HAP-1 (cell line): ENCODE results near the gene OR14A2.
"Not testable (repeated sequence)": the region's sequence is repeated elsewhere in the genome, so short reads cannot be mapped to it uniquely, and the experiment has no call there.

ENCODE experiments used
- DNase-seq, 2 experiments: peaks; one replicate each; pipeline ENCODE4 v3.0.0-alpha.2; 2016 to 2020; ENCODE audit warnings: low spot score in 2 of 2
- H3K27me3 ChIP-seq: fragments of 250-450 bp; sonication (Bioruptor Pico); 2 replicates; pipeline ENCODE4 v1.5.1; 2020; ENCODE audit warnings: low read depth, mild to moderate bottlenecking, moderate library complexity
- H3K36me3 ChIP-seq: fragments of 250-450 bp; sonication (Bioruptor Pico); replicated peaks from 2 replicates; pipeline ENCODE4 v1.5.1; 2020; ENCODE audit warnings: mild to moderate bottlenecking
- H3K4me1 ChIP-seq: fragments of 250-450 bp; sonication (Bioruptor Pico); 2 replicates; pipeline ENCODE4 v1.5.1; 2020; ENCODE audit warnings: mild to moderate bottlenecking
- H3K4me3 ChIP-seq: fragments of 250-450 bp; sonication (Bioruptor Pico); 2 replicates; pipeline ENCODE4 v1.5.1; 2020; ENCODE audit warnings: mild to moderate bottlenecking, moderate library complexity
- H3K9me3 ChIP-seq: fragments of 250-450 bp; sonication (Bioruptor Pico); 2 replicates; pipeline ENCODE4 v1.5.1; 2020; ENCODE audit warnings: mild to moderate bottlenecking, moderate library complexity
- in situ Hi-C: fragments of 300-500 bp; cut with MboI; formaldehyde crosslinking; loops from 3 replicates; pipeline ENCODE4 v1.14.3; 2020; ENCODE audit warnings: low sequenced_read_pairs, inconsistent platforms, mixed read lengths

Gene OR14A2

GRCh38 chr1:247748041-247748440, at the start of gene OR14A2:
OR14A2 (minus strand) TSS chr1:247748141.
- Histone ChIP-seq H3K27me3 (no peaks in the 10 kb centered on the region), H3K36me3 (no peaks in the 10 kb centered on the region), H3K9me3 (no peaks in the 10 kb centered on the region), H3K4me3 (no peak within 1 kb of the TSS), H3K4me1 (no peaks in the 10 kb centered on the region)
- no peak for DNase-seq
- in situ Hi-C loops, result no loop called here

- DNase-seq, result no peak
- H3K4me3 ChIP-seq, result no peak overlapping the region
- in situ Hi-C loops, result no loop called here
- no peaks in the 10 kb centered on the region for H3K4me1 ChIP-seq
- H3K27me3 ChIP-seq, result no peaks in the 10 kb centered on the region
- no peaks in the 10 kb centered on the region for H3K36me3 ChIP-seq
- no peaks in the 10 kb centered on the region for H3K9me3 ChIP-seq
Observed at GRCh38 chr1:247797518-247797917, 49.6 kb upstream of the OR14A2 start.

- Histone ChIP-seq H3K4me3 (no peak overlapping the region), H3K4me1 (no peaks in the 10 kb centered on the region), H3K27me3 (no peaks in the 10 kb centered on the region), H3K36me3 (no peaks in the 10 kb centered on the region), H3K9me3 (no peaks in the 10 kb centered on the region)
- no peak for DNase-seq
- in situ Hi-C loops, result no loop called here
Observed at GRCh38 chr1:247769603-247770002, 21.7 kb upstream of the OR14A2 start.

- no peaks in the 10 kb centered on the region for H3K27me3 ChIP-seq
- H3K36me3 ChIP-seq, result no peaks in the 10 kb centered on the region
- no peaks in the 10 kb centered on the region for H3K9me3 ChIP-seq
- no peak within 1 kb of the TSS for H3K4me3 ChIP-seq
- in situ Hi-C loops, result no loop called here
- DNase-seq, result no peak
- H3K4me1 ChIP-seq, result no peaks in the 10 kb centered on the region
Observed at GRCh38 chr1:247760456-247760855, 12.5 kb upstream of the OR14A2 start, which contains the start of gene OR1C1. OR1C1 (minus strand) TSS chr1:247760556; CDS start chr1:247758406, 2,150 bp downstream.

- H3K36me3 ChIP-seq, H3K4me1 ChIP-seq, in situ Hi-C loops, H3K27me3 ChIP-seq, H3K9me3 ChIP-seq, DNase-seq, H3K4me3 ChIP-seq: not testable (repeated sequence)
Observed at GRCh38 chr1:247754311-247754710, 6.4 kb upstream of the OR14A2 start.

- DNase-seq, result no peak
- no peak overlapping the region for H3K4me3 ChIP-seq
- in situ Hi-C loops, result no loop called here
Observed at GRCh38 chr1:247749870-247750269, 1.9 kb upstream of the OR14A2 start.

GRCh38 chr1:247747616-247748015, 325 bp downstream of the OR14A2 start:
- Histone ChIP-seq H3K9me3 (no peaks in the 10 kb centered on the region), H3K4me3 (no peak overlapping the region), H3K36me3 (no peaks in the 10 kb centered on the region), H3K27me3 (no peaks in the 10 kb centered on the region), H3K4me1 (no peaks in the 10 kb centered on the region)
- DNase-seq, result no peak
- in situ Hi-C loops, result no loop called here

More at GRCh38 chr1:247749870-247750269, 1.9 kb upstream of the OR14A2 start:
- H3K9me3 ChIP-seq, result no peaks in the 10 kb centered on the region
- no peaks in the 10 kb centered on the region for H3K4me1 ChIP-seq
- H3K27me3 ChIP-seq, result no peaks in the 10 kb centered on the region
- no peaks in the 10 kb centered on the region for H3K36me3 ChIP-seq

- H3K9me3 ChIP-seq, result no peaks in the 10 kb centered on the region
- H3K4me1 ChIP-seq, result no peaks in the 10 kb centered on the region
- DNase-seq, result no peak
- H3K27me3 ChIP-seq, result no peaks in the 10 kb centered on the region
- H3K4me3 ChIP-seq, result no peak overlapping the region
- H3K36me3 ChIP-seq, result no peaks in the 10 kb centered on the region
- in situ Hi-C loops, result no loop called here
Observed at GRCh38 chr1:247746391-247746935, 1.5 kb downstream of the OR14A2 start.

GRCh38 chr1:247742215-247742760, 5.7 kb downstream of the OR14A2 start:
- in situ Hi-C loops, H3K9me3 ChIP-seq, H3K27me3 ChIP-seq: not testable (repeated sequence)

GRCh38 chr1:247741756-247742155, 6.2 kb downstream of the OR14A2 start:
- H3K27me3 ChIP-seq, result no peaks in the 10 kb centered on the region
- no peak overlapping the region for H3K4me3 ChIP-seq
- no peaks in the 10 kb centered on the region for H3K36me3 ChIP-seq
- no peak for DNase-seq
- in situ Hi-C loops, result no loop called here
- no peaks in the 10 kb centered on the region for H3K4me1 ChIP-seq
- no peaks in the 10 kb centered on the region for H3K9me3 ChIP-seq

More at GRCh38 chr1:247742215-247742760, 5.7 kb downstream of the OR14A2 start:
- H3K4me3 ChIP-seq, DNase-seq, H3K36me3 ChIP-seq, H3K4me1 ChIP-seq: not testable (repeated sequence)

- H3K9me3 ChIP-seq, result no peaks in the 10 kb centered on the region
- no peak overlapping the region for H3K4me3 ChIP-seq
- no peaks in the 10 kb centered on the region for H3K36me3 ChIP-seq
- H3K4me1 ChIP-seq, result no peaks in the 10 kb centered on the region
- no peaks in the 10 kb centered on the region for H3K27me3 ChIP-seq
- no peak for DNase-seq
- in situ Hi-C loops, result no loop called here
Observed at GRCh38 chr1:247740721-247741120, 7.2 kb downstream of the OR14A2 start.

GRCh38 chr1:247738315-247738714, 9.6 kb downstream of the OR14A2 start, which contains the start of gene OR14K1:
OR14K1 (plus strand) TSS chr1:247738615; CDS start chr1:247738615, 0 bp downstream.
- in situ Hi-C loops, result no loop called here
- no peaks in the 10 kb centered on the region for H3K36me3 ChIP-seq
- no peak within 1 kb of the TSS for H3K4me3 ChIP-seq
- H3K4me1 ChIP-seq, result no peaks in the 10 kb centered on the region
- H3K9me3 ChIP-seq, result no peaks in the 10 kb centered on the region
- no peak for DNase-seq
- H3K27me3 ChIP-seq, result no peaks in the 10 kb centered on the region

- H3K4me1 ChIP-seq, result no peaks in the 10 kb centered on the region
- in situ Hi-C loops, result no loop called here
- H3K9me3 ChIP-seq, result no peaks in the 10 kb centered on the region
- H3K4me3 ChIP-seq, result no peak overlapping the region
- no peaks in the 10 kb centered on the region for H3K36me3 ChIP-seq
- no peak for DNase-seq
- no peaks in the 10 kb centered on the region for H3K27me3 ChIP-seq
Observed at GRCh38 chr1:247721222-247721621, 26.7 kb downstream of the OR14A2 start.

- no peak within 1 kb of the TSS for H3K4me3 ChIP-seq
- H3K4me1 ChIP-seq, result no peaks in the 10 kb centered on the region
- no peaks in the 10 kb centered on the region for H3K36me3 ChIP-seq
- H3K9me3 ChIP-seq, result no peaks in the 10 kb centered on the region
- DNase-seq, result no peak
- no peaks in the 10 kb centered on the region for H3K27me3 ChIP-seq
- in situ Hi-C loops, result no loop called here
Observed at GRCh38 chr1:247716546-247716945, 31.4 kb downstream of the OR14A2 start, which contains the start of gene OR6F1. OR6F1 (minus strand) TSS chr1:247716646; CDS start chr1:247712755, 3,891 bp downstream.
